Liver (tissue), 3 donors: ENCODE measurements around the gene PPP2R2C.

Experiments used
- CTCF ChIP-seq: fragments of 150-350 bp; IDR thresholded peaks from 2 replicates; pipeline ENCODE4 v1.5.1; 2017; ENCODE audit warnings: improper control_type of control experiment, low read depth, low read length; ENCODE audit not compliant: missing input control
- EGR1 ChIP-seq, 2 donors: IDR thresholded peaks; 2 replicates each; pipeline ENCODE4 v1.6.1; 2016 to 2018; ENCODE audit warnings: antibody characterized with exemption in 2 of 2, low read depth in 2 of 2
- FOXA1 ChIP-seq: IDR thresholded peaks from 2 replicates; pipeline ENCODE4 v1.6.1; 2016; ENCODE audit warnings: antibody characterized with exemption
- FOXA2 ChIP-seq: IDR thresholded peaks from 2 replicates; pipeline ENCODE4 v1.6.1; 2016; ENCODE audit warnings: antibody characterized with exemption
- GABPA ChIP-seq, 2 donors: IDR thresholded peaks in 1 of 2; conservative IDR thresholded peaks in 1 of 2; 2 replicates each; pipeline ENCODE4 v1.6.1; 2016; ENCODE audit warnings: antibody characterized with exemption in 2 of 2, mild to moderate bottlenecking in 1 of 2, moderate library complexity in 1 of 2
- HNF4A ChIP-seq, 2 donors: conservative IDR thresholded peaks; 2 replicates each; pipeline ENCODE4 v1.6.1; 2016; ENCODE audit warnings: antibody characterized with exemption in 2 of 2, mild to moderate bottlenecking in 2 of 2
- RAD21 ChIP-seq, 2 donors: IDR thresholded peaks; 2 replicates each; pipeline ENCODE4 v1.6.1; 2016; ENCODE audit warnings: antibody characterized with exemption in 2 of 2, mild to moderate bottlenecking in 2 of 2
- REST ChIP-seq: IDR thresholded peaks from 2 replicates; pipeline ENCODE4 v1.6.1; 2016; ENCODE audit warnings: antibody characterized with exemption, mild to moderate bottlenecking
- SP1 ChIP-seq: IDR thresholded peaks from 2 replicates; pipeline ENCODE4 v1.6.1; 2018; ENCODE audit warnings: antibody characterized with exemption, mild to moderate bottlenecking
- TAF1 ChIP-seq: conservative IDR thresholded peaks from 2 replicates; pipeline ENCODE4 v1.6.1; 2016; ENCODE audit warnings: antibody characterized with exemption, mild to moderate bottlenecking
- YY1 ChIP-seq: IDR thresholded peaks from 2 replicates; pipeline ENCODE4 v1.6.1; 2016; ENCODE audit warnings: antibody characterized with exemption, mild to moderate bottlenecking
- ZBTB33 ChIP-seq: IDR thresholded peaks from 2 replicates; pipeline ENCODE4 v1.6.1; 2016; ENCODE audit warnings: antibody characterized with exemption
- TF ChIP-seq, protein P1 (sequence below): IDR thresholded peaks from 2 replicates; pipeline ENCODE4 v1.6.1; 2016; ENCODE audit warnings: antibody characterized with exemption
- TF ChIP-seq, protein P2 (sequence below): IDR thresholded peaks from 2 replicates; pipeline ENCODE4 v1.6.1; 2016; ENCODE audit warnings: antibody characterized with exemption
- donor health status: healthy.
- donor health status: healthy.

- TF ChIP-seq, protein P1, sequence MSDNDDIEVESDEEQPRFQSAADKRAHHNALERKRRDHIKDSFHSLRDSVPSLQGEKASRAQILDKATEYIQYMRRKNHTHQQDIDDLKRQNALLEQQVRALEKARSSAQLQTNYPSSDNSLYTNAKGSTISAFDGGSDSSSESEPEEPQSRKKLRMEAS = no peak
- TF ChIP-seq CTCF = no peak
- no peak for TF ChIP-seq YY1
- TF ChIP-seq SP1 = no peak
- TF ChIP-seq REST = no peak
- no peak for TF ChIP-seq TAF1
- no peak for TF ChIP-seq GABPA (IDR thresholded peaks at IDR 0.05 in 1 of 2, conservative IDR thresholded peaks at IDR 0.05 in 1 of 2)
- TF ChIP-seq RAD21 (IDR thresholded peaks at IDR 0.05) = no peak
- TF ChIP-seq HNF4A (conservative IDR thresholded peaks at IDR 0.05) = no peak
- TF ChIP-seq, protein P2, sequence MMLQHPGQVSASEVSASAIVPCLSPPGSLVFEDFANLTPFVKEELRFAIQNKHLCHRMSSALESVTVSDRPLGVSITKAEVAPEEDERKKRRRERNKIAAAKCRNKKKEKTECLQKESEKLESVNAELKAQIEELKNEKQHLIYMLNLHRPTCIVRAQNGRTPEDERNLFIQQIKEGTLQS = no peak
- TF ChIP-seq EGR1 (IDR thresholded peaks at IDR 0.05; ENCODE audit: low read depth in 2 of 2) = no peak
- TF ChIP-seq FOXA1 = no peak
- no peak for TF ChIP-seq FOXA2
- TF ChIP-seq ZBTB33 = no peak
These were observed 87.1 kb downstream of the PPP2R2C start for GRCh38 chr4:6385288-6385687.
